Measurements from ENCODE around the gene PPP6R3.

The PPP6R3 gene

DNA sequence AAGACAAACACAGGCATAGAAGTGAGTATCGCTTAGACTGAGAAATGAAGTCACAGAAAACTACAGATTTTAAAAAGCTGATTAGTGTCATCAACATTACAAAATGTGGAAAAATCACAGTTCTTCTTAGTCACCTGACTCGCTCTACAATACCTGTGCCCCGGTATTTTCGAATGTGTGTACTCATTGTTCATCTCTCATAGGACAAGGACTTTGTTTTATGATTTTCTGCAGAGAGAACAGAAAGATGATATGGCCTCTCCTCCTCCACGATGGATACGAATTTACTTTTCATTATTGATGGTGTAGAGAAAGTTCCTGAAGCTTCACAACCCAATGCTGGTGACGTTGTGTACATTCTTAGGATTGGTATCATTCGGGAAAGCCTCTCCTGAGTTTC is 194.4 kb downstream of the PPP6R3 start:
- no peak for DNase-seq

DNA sequence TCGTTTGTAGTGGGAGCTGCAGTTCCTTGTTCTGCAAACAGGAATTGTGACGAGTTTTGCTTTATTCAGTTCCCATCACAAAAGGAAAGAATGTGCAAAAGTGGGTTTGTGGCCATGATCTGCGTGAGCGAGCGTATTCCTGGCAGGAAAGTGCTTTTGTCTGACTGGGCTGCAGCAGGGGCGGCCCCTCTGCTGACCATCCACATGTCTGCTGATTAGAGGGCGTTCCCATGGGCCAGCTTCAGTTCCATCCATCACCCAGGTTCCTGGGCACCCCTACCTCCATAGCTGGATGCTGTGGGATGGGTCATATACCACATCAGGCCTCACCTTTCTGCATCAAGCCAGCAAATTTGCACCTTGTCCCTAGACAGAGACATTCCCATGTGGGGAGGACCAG is 194.9 kb downstream of the PPP6R3 start:
- no peak for DNase-seq

DNA sequence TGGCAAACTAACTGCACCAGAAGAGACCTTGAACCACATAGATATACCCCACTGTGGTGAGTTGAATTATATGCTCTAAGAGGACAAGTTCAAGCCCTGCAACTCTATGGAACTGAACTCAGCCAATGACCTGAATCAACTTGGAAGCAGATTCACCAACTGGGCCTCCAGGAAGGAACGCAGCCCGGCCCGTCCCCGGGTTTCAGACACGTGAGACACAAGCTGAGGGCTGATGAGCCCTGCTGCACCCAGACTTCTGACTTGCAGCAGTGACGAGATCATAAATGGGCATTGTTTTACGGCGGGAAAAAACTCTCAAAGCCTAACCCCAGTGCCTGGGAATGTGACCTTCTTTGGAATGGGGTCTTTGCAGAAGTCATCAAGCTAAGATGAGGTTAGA is 195.3 kb downstream of the PPP6R3 start:
- DNase-seq, result no peak

DNA sequence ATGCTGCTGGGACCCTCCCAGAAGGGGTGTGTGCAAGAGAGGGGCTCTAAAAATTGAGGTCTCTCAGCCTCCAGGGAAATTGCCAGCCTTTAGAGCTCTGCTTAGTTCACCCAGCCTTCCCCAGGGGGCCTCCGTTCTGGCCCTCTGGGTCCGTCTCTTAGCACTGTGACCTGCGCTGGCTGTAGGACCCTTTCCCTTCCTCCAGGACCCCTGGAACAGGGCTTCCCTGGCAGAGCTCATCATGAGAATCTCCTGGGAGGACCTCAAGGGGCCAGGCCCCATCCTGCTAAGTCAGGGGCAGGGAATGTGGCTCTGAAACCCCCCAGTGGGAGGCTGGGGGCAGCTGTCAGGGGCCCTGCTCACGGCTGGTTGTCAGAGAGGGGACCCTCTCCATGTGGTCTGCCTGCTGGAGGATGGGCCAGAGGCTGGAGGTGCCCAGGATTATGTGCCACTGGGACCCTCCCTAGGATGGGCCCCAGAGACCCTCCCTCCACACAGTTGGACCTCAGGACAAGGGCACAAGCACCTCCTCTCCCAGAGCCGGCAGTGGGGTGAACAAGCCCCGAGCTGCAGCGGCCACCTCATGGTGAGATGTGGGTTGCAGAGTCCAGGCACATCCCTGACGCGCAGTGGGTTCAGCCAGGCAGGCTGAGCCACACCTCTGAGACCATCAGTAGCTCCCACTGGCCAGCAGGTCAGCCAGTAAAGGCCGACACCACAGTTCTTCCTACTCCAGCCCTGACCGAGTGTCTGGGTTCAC is 196.6 kb downstream of the PPP6R3 start:
- no peak for DNase-seq

DNA sequence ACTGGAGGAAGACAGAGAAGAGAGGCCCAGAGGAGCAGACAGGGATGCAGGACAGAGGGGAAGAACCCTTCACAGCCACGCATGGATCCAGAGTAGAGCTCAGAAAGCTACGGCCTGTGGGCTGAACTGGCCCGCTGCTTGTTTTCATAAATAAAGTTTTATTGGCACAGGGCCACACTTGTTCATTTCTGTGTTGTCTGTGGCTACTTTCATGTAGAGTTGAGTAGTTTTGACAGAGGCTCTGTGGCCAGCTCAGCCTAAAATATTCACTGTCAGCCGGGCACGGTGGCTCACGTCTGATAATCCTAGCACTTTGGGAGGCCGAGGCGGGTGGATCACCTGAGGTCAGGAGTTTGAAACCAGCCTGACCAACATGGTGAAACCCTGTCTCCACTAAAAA is 197.5 kb downstream of the PPP6R3 start:
- no peak for DNase-seq

DNA sequence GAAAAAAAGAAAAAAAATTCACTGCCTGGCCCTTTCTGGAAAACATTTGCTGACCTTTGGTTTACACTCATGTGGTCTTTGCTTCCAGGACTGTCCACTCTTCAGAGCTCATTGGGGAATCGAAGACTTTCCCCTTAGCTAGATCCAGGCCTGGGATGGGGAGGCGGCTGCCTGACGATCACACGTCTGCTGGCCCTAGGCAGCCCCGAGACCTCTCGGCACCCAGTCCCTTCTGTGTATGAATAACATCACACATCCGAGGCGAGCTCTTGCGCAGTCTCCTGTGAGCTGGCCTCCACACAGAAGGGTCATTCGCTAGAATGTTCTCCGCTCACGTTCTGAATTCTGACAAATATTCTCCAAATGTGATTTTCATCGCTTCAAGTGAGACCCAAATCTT is 198.1 kb downstream of the PPP6R3 start:
- DNase-seq, result no peak

DNA sequence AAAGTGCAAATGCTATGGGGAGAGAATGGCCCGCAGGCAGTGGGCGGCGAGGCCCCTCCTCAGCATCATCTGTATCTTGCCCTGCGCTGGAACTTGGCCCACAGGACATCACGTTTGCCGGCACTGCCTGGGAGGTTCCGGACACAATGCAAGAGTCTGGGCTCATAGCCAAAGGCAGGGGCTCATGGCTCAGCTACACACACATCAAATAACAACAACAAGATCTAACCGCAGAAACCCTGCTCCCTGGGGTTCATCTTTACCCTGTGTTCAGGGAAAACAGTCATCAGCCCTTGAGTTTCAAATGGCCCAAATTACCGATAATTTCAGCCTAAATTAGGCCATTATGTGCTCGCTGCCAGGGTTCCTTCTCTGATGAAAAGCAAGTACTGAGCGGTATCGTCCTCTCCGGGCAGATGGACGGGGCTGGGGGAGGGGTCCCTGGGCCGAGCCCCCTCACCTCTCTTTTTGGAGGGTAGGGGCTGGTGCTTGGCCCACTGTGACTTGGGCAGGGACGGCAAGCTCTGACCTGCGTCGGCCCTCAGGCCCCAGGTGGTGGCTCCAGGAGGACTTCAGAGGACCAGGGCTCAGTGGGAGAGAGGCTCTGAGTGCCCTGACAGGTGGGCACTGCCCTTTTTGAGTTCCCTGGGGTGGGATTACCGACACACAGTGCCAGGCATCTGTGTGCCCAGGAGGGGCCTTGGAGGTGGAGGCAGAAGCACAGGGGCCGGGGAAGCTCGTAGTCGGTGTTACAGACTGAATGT is 198.8 kb downstream of the PPP6R3 start:
- DNase-seq, result no peak

DNA sequence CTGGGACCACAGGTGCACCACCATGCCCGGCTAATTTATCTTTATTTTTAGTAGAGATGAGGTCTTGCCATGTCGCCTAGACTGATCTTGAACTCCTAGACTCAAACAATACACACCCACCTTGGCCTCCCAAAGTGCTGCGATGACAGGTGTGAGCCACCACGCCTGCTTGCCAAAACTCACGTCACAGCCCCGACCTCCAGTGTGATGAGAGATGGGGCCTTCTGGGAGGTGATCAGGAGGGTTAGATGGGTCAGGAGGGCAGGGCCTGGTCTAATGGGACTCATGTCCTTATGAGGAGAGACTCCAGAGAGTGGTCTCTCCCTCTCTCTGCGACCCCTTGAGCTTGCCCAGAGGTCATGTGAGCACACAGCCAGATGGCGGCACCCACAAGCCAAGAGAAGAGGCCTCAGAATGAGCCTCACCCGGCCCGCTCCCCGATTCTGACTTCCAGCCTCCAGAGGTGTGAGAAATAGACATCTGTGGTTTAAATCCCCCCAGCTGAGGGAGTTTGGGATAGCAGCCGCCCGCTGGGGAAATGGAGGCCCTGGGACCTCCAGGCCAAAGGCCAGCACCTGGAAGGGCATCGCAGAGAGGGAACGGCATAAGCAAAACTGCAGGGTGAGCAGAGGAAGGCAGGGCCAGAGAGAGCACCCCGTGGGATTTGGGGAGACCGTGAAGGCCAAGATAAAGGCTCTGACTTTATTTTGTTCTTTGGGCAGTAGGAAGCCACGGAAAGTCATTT is 199.7 kb downstream of the PPP6R3 start:
- DNase-seq, result no peak

DNA sequence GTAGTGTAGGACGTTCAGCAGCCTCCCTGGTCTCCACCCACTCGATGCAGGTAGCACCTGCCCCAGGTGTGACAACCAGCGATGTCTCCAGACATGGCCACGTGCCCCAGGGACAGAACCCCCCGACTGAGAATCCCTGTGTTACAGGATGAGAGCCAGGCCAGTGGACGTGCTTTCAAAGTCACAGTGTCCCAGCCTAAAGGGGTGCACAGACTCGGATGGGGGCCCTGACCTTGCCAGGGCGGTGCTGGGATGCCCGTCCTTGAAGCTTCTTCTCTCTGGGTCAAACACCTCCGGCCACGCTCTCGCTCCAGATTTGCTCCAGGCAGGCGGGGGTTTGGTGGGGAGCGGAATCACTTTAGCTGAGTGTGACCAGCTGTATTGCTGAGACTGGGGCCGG is 200.5 kb downstream of the PPP6R3 start:
- no peak for DNase-seq

DNA sequence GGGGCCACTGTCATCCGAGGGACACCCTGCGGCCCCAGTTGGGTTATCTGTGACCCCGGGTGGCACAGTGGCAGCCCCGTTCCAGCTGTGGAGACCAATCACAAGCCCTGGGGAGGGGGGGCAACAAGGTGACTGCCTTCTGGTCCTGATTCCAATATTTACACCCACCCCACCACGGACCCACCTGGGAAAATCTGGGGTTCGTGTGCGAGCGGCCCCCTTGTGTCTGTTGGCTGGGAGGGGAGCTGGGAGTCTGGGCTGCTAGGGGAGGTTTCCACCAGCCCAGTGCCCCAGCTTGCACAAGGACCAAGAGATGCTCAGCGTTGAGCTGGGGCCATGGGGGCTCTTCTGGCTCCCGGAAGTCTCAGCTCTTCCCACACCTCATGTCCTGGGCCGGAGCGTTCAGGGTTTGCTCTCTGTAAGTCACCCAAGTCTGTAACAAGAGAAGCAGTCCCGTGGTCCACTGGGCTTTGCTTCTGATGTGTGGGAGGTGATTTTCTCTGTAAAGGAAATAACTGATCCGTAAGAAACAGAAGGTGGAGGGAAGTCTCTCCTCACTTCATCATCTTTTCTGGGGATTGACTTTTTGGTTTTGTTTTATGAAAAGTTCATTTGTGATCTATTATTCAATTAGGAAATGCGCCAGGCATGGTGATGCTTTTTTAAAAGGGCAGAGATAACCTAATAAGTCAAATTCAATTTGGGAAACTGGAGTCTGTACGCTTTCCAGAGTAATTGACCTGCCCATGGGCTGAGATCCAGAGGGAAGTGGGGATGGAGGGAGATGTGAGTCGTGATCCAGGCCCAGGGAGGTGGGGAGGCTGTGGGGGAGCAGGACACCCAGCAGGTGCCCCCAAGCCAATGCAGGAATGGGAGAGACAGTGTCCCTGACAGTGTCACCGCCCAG is 201.4 kb downstream of the PPP6R3 start:
- no peak for DNase-seq

DNA sequence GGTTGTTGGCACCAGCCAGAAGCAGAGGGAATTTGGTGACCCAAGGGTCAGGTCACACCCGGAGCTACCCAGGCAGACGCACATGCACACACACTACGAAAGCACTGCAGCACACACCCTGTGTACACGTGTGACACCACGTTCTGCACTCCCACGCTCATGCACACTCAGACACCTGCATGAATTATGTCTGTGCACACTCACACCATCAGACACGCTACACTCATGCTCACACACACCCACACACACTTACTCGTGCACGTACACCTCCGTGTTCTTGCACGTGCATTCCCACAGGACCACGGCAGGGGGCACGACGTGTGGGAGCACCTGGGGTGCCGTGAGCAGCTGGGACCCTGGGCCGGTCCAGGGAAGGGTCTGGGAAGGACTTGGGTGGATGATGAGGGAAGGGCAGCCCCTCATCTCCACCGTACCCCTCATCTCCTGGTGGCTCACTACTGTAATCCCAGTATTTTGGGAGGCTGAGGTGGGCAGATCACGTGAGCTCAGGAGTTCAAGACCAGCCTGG is 203.0 kb downstream of the PPP6R3 start:
- DNase-seq, result no peak

DNA sequence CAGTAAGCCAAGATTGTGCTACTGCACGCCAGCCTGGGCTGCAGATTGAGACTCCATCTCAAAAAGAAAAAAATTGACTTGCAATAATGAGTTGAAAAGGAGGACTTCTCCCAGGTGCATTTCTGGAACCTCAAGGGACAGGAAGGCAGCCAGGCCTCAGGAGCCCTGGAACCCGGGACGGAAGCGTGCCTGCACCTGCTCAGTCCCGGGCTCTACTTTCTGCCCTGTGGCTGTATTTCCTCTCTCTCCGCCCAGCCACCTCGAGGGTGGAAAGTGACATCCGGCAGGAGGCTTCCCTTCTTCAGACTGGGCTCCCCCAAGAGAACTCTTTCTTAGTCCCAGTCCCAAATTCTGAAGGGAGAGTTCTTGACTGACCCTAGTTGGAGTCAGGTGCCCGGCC is 203.6 kb downstream of the PPP6R3 start:
- no peak for DNase-seq

DNA sequence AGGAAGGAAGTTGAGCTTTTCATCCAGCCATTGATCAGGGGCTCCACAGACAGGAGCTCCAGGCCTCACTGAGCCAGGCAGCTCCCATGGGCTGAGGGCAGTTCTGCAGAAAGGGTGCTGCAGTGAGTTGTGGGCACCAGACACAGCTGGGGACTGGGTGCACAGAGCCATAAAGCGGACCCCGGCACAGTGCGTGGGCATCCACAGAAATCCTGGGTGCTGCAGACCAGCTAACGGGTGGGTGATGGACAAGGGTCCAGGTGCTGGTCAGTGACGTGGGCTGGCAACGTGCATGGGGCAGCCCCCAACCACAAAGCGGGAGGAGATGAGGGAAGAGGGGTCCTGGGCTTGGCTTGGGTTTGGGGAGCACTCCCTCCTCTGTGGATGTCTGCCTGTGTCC is 204.4 kb downstream of the PPP6R3 start:
- DNase-seq, result no peak

Measured in CD4-positive, alpha-beta T cell treated with Interleukin-21 for 1 hour (primary cell).